Measurements from ENCODE around the gene TYRO3.

DNA sequence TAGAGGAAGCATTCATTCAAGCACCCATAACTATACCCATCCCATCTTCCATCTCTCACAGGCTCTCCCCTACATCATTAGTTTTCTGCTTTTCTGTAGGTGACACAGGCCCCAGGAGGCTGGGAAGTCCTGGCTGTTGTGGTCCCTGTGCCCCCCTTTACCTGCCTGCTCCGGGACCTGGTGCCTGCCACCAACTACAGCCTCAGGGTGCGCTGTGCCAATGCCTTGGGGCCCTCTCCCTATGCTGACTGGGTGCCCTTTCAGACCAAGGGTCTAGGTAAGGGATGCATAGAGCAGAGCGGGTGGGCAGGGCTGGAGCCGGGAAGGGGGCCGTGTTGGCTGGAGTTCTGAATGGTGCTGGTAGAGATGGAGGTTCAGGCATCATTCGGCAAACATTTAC is 8.2 kb downstream of the TYRO3 start:
- TF ChIP-seq, protein P1, sequence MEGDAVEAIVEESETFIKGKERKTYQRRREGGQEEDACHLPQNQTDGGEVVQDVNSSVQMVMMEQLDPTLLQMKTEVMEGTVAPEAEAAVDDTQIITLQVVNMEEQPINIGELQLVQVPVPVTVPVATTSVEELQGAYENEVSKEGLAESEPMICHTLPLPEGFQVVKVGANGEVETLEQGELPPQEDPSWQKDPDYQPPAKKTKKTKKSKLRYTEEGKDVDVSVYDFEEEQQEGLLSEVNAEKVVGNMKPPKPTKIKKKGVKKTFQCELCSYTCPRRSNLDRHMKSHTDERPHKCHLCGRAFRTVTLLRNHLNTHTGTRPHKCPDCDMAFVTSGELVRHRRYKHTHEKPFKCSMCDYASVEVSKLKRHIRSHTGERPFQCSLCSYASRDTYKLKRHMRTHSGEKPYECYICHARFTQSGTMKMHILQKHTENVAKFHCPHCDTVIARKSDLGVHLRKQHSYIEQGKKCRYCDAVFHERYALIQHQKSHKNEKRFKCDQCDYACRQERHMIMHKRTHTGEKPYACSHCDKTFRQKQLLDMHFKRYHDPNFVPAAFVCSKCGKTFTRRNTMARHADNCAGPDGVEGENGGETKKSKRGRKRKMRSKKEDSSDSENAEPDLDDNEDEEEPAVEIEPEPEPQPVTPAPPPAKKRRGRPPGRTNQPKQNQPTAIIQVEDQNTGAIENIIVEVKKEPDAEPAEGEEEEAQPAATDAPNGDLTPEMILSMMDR (IDR thresholded peaks at IDR 0.05) = no peak
- no peak for TF ChIP-seq POLR2A (IDR thresholded peaks at IDR 0.05)

All from testis (tissue), 2 donors.